OCI-LY1 (cell line): ENCODE measurements around the gene ANO2.

Experiments used
- CTCF ChIP-seq: fragments of 200-600 bp; sonication (generic), shearing (Covaris generic); IDR thresholded peaks from 2 replicates; pipeline ENCODE4 v1.5.1; 2017; ENCODE audit warnings: mild to moderate bottlenecking, antibody characterized with exemption, low read length, moderate library complexity, mixed read lengths
- EZH2 ChIP-seq: fragments of 200-600 bp; sonication (generic), shearing (Covaris generic); IDR thresholded peaks from 2 replicates; pipeline ENCODE4 v1.8.0; 2017; ENCODE audit warnings: borderline replicate concordance, mixed run types, mild to moderate bottlenecking, antibody characterized with exemption, low read length, moderate library complexity, mixed read lengths

- no peak for TF ChIP-seq CTCF
- TF ChIP-seq EZH2: no peak
These were observed 312.0 kb downstream of the ANO2 start for GRCh38 chr12:5633106-5633505.
